ENCODE results near the gene PIEZO1. TPM values are rescaled to one million over a fixed set of nuclear protein-coding genes. Genes with fewer than 3 reads are reported as not detected.
A peak's percentile ranks its signal among the peaks of the same experiment; 100 is the strongest.

The PIEZO1 gene
- total RNA-seq, 1 donor from 2014 or later, result 17.8 TPM

DNA sequence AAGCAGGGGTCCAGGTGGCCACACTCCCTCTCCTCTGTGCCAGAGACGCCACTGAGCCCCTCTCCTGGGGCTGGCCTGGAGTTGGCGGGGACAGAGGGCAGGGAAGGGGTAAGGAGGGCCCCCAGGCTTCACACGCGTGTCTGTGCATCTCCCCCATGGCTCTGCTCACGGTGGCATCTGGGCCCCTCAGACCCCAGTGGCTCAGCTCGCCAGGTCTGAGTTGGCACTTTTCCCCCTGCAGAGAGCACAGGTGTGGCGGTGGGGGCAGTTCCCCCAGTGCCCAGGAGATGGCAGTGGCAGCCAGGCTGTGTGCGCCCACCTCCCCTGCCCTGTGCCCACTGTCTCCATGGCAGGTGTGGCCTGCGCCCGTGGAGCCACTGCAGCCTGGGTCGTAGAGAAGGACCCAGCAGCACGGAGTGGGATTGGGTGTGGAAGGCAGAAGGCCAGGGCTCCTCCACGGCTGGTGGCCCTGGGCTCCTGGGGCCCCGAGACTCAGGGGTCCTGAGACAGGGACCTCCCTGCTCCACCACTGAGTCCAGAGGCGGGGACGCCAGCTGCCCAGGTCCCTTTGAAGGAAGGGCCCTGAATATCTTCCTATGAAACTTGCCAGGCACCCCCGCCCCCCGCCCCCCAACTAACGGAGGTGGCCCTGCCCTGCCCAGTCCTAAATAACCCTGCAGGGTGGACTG lies 31.0 kb upstream of the PIEZO1 start:
- DNase-seq (ENCODE audit: low read depth, low spot score), result no peak
- Mint-ChIP-seq H3K36me3 (ENCODE audit: low read depth) (no peaks in the 10 kb centered on the region), H3K27me3 (ENCODE audit: low read depth) (peaks cover 4% of the 10 kb centered on the region), H3K9me3 (no peaks in the 10 kb centered on the region), H3K4me1 (peaks cover 9% of the 10 kb centered on the region), H3K4me3 (no peak overlapping the region), H3K27ac (ENCODE audit: unreplicated experiment) (no peak overlapping the region)
- TF ChIP-seq, protein P1, sequence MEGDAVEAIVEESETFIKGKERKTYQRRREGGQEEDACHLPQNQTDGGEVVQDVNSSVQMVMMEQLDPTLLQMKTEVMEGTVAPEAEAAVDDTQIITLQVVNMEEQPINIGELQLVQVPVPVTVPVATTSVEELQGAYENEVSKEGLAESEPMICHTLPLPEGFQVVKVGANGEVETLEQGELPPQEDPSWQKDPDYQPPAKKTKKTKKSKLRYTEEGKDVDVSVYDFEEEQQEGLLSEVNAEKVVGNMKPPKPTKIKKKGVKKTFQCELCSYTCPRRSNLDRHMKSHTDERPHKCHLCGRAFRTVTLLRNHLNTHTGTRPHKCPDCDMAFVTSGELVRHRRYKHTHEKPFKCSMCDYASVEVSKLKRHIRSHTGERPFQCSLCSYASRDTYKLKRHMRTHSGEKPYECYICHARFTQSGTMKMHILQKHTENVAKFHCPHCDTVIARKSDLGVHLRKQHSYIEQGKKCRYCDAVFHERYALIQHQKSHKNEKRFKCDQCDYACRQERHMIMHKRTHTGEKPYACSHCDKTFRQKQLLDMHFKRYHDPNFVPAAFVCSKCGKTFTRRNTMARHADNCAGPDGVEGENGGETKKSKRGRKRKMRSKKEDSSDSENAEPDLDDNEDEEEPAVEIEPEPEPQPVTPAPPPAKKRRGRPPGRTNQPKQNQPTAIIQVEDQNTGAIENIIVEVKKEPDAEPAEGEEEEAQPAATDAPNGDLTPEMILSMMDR (conservative IDR thresholded peaks at IDR 0.05), result peak; percentile 72

DNA sequence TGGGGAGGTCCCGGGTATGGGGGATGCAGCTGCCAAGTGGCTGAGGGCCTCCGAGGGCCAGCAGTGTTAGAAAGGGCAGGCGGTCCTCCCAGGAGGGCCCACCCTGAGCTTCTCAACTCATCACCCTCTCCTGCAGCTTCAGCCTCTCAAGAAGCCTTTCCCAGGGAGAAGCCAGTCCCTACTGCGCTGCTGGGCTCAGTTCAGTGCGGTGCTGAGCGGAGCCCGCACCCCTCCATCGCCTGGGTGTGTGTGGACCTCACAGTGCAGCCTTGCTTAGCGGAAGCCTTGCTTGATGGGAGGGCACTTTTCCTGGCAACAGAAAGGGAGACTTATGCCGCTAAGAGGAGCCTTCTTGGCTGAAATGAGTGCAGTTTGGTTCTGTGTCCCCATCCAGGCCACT lies 30.2 kb upstream of the PIEZO1 start:
- no peaks in the 10 kb centered on the region for H3K9me3 Mint-ChIP-seq

GRCh38 chr16:88814144-88814502 lies 29.1 kb upstream of the PIEZO1 start:
- DNase-seq (ENCODE audit: low read depth, low spot score), result no peak
- Mint-ChIP-seq H3K27me3 (ENCODE audit: low read depth) (peaks cover 11% of the 10 kb centered on the region), H3K4me3 (peak overlapping the region; percentile 70), H3K4me1 (peaks cover 23% of the 10 kb centered on the region), H3K36me3 (ENCODE audit: low read depth) (no peaks in the 10 kb centered on the region), H3K27ac (ENCODE audit: unreplicated experiment) (no peak overlapping the region), H3K9me3 (no peaks in the 10 kb centered on the region)
- TF ChIP-seq, protein P1 (conservative IDR thresholded peaks at IDR 0.05), result no peak

More for the DNA sequence above, 30.2 kb upstream of the PIEZO1 start:
- peaks cover 6% of the 10 kb centered on the region for H3K27me3 Mint-ChIP-seq (ENCODE audit: low read depth)
- no peak for DNase-seq (ENCODE audit: low read depth, low spot score)
- TF ChIP-seq, protein P1 (conservative IDR thresholded peaks at IDR 0.05), result no peak
- peaks cover 17% of the 10 kb centered on the region for H3K4me1 Mint-ChIP-seq
- H3K27ac Mint-ChIP-seq (ENCODE audit: unreplicated experiment), result no peak overlapping the region
- H3K36me3 Mint-ChIP-seq (ENCODE audit: low read depth), result no peaks in the 10 kb centered on the region
- peak overlapping the region; percentile 34 for H3K4me3 Mint-ChIP-seq

DNA sequence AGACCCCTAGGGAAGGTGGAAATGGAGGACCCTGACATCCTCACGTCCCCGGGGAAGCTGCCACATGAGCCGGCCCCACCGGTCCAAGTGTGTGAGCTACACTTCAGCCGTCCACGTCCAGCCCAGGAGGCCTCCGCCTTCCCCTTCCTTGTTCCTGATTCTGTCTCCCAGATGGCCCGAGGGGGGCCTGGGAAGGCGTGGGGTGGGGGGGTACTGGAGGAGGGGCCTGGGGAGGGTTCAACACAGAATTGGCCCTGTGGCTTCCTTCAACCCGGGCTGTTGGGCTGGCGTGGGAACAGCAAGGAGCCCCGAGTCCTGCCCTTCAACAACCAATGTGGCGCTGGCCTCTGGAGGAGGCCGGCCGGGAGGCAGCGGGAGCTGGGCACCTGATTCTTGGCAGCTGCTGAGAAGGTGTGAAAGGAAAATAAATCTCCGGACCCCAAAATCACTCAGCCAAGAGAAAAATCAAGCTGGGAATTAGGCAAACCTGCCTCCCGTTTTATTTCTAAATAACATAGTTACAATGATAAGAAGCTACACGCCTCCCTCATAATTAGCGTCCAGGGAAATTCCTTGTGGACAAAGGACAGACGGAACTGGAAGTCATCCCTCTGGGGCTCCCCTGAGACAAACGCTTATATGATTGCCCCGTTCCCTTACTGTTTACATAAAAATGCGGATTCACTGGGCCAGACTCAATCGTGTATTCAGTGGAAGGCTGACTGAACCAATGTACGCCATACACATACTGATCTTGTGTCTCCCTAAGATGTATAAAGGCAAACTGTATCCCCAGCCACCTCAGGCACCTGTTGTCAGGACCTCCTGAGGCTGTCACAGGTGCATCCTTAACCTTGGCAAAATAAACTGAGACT lies 28.5 kb upstream of the PIEZO1 start:
- H3K4me1 Mint-ChIP-seq, result peaks cover 26% of the 10 kb centered on the region
- H3K36me3 Mint-ChIP-seq (ENCODE audit: low read depth), result no peaks in the 10 kb centered on the region
- no peak overlapping the region for H3K27ac Mint-ChIP-seq (ENCODE audit: unreplicated experiment)
- peaks cover 14% of the 10 kb centered on the region for H3K27me3 Mint-ChIP-seq (ENCODE audit: low read depth)
- no peaks in the 10 kb centered on the region for H3K9me3 Mint-ChIP-seq
- TF ChIP-seq, protein P1 (conservative IDR thresholded peaks at IDR 0.05), result no peak
- DNase-seq (ENCODE audit: low read depth, low spot score), result no peak
- peak overlapping the region; percentile 70 for H3K4me3 Mint-ChIP-seq

DNA sequence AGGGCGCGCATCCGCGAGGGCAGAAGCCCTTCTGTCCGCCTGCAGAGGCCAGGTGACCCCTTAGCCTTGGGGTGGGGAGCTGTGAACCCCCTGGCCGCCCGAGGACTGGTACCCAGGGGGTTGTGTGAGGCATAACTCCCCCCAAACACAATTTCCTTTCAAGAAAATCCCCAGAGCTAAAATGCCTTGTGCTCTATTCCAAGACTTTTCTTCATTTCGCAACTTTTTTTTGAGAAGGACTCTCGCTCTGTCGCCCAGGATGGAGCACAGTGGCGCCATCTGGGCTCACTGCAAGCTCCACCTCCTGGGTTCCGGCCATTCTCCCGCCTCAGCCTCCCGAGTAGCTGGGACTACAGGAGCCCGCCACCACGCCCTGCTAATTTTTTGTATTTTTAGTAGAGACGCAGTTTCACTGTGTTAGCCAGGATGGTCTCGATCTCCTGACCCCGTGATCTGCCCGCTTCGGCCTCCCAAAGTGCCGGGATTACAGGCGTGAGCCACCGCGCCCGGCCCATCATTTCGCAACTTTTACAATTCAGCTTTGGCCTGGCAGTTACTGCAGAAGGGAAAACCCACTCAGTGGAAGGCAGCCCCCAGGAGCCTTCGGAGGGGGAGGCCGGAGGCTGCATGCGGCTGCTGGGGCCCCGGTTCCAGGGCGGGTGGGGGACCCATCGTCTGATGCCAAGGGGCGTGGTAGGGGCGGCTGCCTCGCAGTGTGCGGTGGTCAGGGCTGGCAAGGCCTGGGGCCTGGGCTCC lies 27.7 kb upstream of the PIEZO1 start:
- Mint-ChIP-seq H3K4me3 (peak overlapping the region; percentile 84), H3K27me3 (ENCODE audit: low read depth) (peaks cover 16% of the 10 kb centered on the region), H3K36me3 (ENCODE audit: low read depth) (no peaks in the 10 kb centered on the region), H3K27ac (ENCODE audit: unreplicated experiment) (peak overlapping the region; percentile 50), H3K4me1 (peaks cover 26% of the 10 kb centered on the region), H3K9me3 (no peaks in the 10 kb centered on the region)
- DNase-seq (ENCODE audit: low read depth, low spot score), result no peak
- TF ChIP-seq, protein P1 (conservative IDR thresholded peaks at IDR 0.05), result peak; percentile 23

All from neural crest cell (in vitro differentiated cells).